BJ (cell line): ENCODE data around the gene HOMER1. TPM values are rescaled to one million over a fixed set of nuclear protein-coding genes. Genes with fewer than 3 reads are reported as not detected.

Experiments
- CTCF ChIA-PET: fragments of 350-600 bp; formaldehyde crosslinking; extraction: SDS; loops from one replicate; lab custom pipeline; 2021; ENCODE audit warnings: antibody characterized with exemption, inconsistent platforms; lab: Yijun Ruan, JAX
- POLR2A ChIA-PET: fragments of 300-600 bp; sonication (Branson Sonifier 250); formaldehyde crosslinking; extraction: SDS; loops from one replicate; lab custom pipeline; 2021; ENCODE audit warnings: antibody characterized with exemption; lab: Charles Lee
- DNase-seq: peaks from one replicate; pipeline ENCODE4 v3.0.0-alpha.2; 2011; ENCODE audit warnings: low read depth
- H3K27me3 ChIP-seq: 2 replicates; pipeline ENCODE4 v1.6.0; 2011; ENCODE audit warnings: low read length; ENCODE audit not compliant: control insufficient read depth, insufficient read depth
- H3K36me3 ChIP-seq: 2 replicates; pipeline ENCODE4 v1.5.1; 2011; ENCODE audit warnings: low read length; ENCODE audit not compliant: control insufficient read depth, insufficient read depth
- H3K4me3 ChIP-seq: 2 replicates; pipeline ENCODE4 v1.5.1; 2011; ENCODE audit warnings: low read depth, mild to moderate bottlenecking, control low read depth, low read length
- polyA plus RNA-seq: library from polyadenylated mRNA; depleted of rRNA; stranded (reverse); fragments of >200 nt; gene quantifications from 2 replicates; pipeline ENCODE4 v1.2.3, GENCODE V29; 2011
- TF ChIP-seq, protein P1 (sequence below): IDR thresholded peaks from 2 replicates; pipeline ENCODE4 v1.5.1; 2011; ENCODE audit warnings: low read depth, mild to moderate bottlenecking, control low read depth, inconsistent platforms, low read length, moderate library complexity; ENCODE audit not compliant: insufficient read depth

HOMER1 gene
- polyA plus RNA-seq, 1 experiment: 1.2 TPM

GRCh38 chr5:79503794-79504495 is 10.0 kb downstream of the HOMER1 start:
- CTCF ChIA-PET: interaction anchor here (1.9 kb wide), 1 partner anchor 371 kb away, joined by 4 read pairs; no protein-coding TSS in a partner anchor
- no peaks in the 10 kb centered on the region for H3K27me3 ChIP-seq
- POLR2A ChIA-PET: no interaction called here
- H3K36me3 ChIP-seq: no peaks in the 10 kb centered on the region
- TF ChIP-seq, protein P1, sequence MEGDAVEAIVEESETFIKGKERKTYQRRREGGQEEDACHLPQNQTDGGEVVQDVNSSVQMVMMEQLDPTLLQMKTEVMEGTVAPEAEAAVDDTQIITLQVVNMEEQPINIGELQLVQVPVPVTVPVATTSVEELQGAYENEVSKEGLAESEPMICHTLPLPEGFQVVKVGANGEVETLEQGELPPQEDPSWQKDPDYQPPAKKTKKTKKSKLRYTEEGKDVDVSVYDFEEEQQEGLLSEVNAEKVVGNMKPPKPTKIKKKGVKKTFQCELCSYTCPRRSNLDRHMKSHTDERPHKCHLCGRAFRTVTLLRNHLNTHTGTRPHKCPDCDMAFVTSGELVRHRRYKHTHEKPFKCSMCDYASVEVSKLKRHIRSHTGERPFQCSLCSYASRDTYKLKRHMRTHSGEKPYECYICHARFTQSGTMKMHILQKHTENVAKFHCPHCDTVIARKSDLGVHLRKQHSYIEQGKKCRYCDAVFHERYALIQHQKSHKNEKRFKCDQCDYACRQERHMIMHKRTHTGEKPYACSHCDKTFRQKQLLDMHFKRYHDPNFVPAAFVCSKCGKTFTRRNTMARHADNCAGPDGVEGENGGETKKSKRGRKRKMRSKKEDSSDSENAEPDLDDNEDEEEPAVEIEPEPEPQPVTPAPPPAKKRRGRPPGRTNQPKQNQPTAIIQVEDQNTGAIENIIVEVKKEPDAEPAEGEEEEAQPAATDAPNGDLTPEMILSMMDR: no peak
- DNase-seq: no peak
- no peak overlapping the region for H3K4me3 ChIP-seq

DNA sequence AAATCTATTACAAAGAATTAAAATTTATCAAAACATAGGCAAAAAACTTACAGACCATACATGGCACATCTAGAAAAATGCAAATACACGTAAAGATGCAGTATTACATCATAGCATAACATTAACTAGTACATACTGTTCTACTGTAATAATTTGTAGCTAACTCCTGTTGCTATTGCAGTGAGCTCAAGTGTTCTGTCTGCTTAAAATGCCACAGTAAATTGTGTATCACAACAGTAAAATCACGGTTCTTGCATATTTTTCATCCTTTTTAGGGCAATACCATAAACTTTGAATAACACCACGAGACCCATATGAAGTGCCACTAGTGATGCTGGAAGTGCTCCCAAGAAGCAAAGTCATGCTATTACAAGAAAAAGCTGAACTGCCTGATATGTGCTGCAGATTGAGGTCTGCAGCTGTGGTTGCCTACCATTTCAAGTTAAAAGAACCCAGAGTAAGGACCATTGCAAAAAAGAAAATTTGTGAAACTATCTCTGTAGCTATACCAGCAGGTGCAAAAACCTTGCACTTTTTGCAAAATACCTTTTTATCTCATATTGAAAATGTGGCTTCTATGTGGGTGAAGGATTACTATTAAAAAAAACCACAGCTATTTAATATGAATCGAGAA is 14.2 kb downstream of the HOMER1 start:
- Histone ChIP-seq H3K27me3 (no peaks in the 10 kb centered on the region), H3K36me3 (no peaks in the 10 kb centered on the region), H3K4me3 (no peak overlapping the region)
- TF ChIP-seq, protein P1: no peak
- DNase-seq: no peak
- CTCF ChIA-PET: interaction anchor here (0.5 to 2.0 kb wide), 5 partner anchors 8 to 237 kb away, joined by 3 to 7 read pairs (median 3); no protein-coding TSS in a partner anchor
- POLR2A ChIA-PET: interaction anchor here (0.6 kb wide), 1 partner anchor 9 kb away, joined by 7 read pairs; no protein-coding TSS in a partner anchor

GRCh38 chr5:79495311-79495710 is 18.6 kb downstream of the HOMER1 start:
- H3K27me3 ChIP-seq: no peaks in the 10 kb centered on the region
- no peak for DNase-seq
- H3K4me3 ChIP-seq: no peak overlapping the region
- TF ChIP-seq, protein P1: no peak
- ChIA-PET CTCF (interaction anchor here (0.7 kb wide), 1 partner anchor 471 kb away, joined by 3 read pairs; no protein-coding TSS in a partner anchor), POLR2A (no interaction called here)
- no peaks in the 10 kb centered on the region for H3K36me3 ChIP-seq

DNA sequence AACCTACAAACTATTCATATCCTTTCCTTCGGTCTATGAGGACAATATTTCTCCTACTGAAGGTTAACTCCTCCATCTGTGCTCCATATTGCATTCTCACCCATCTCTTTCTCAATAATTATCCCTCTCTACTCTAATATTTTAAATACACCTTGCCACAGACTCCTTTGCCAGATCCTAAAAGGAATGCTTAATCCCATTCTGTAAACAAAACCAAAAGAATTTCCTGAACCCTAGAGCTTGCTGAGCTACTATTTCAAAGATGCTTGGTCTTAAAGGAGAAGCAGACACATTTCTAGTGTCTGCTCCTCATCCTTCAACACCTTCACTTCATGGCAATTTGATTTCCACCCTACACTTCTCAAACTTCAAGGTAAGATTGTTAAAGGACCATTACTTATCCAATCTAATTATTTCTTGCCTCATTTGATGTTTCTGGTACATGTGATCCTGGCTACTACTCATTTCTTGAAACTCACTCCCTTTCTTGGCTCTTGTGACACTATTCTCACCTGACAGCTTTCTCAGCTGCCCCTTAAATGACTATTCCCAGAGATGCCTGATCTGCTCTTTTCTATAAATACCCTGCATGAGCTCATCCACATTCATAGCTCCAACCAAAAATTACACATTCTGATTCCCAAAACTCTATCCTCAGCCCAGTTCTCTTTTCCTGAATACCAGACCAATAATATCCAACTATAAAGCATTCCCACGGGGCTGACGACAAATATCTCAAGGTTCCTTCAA is 20.2 kb downstream of the HOMER1 start:
- Histone ChIP-seq H3K4me3 (no peak overlapping the region), H3K27me3 (no peaks in the 10 kb centered on the region), H3K36me3 (no peaks in the 10 kb centered on the region)
- no peak for DNase-seq
- TF ChIP-seq, protein P1: no peak
- ChIA-PET POLR2A (no interaction called here), CTCF (interaction anchor here (0.6 to 1.5 kb wide), 3 partner anchors 19 to 594 kb away, joined by 3 to 4 read pairs (median 3); no protein-coding TSS in a partner anchor)
